HepG2 (cell line): ENCODE data around the gene UTRN. TPM values are rescaled to one million over a fixed set of nuclear protein-coding genes. Genes with fewer than 3 reads are reported as not detected.

Experiments used
- ATAC-seq: fragments of 200-7000 bp; cut with Tn5 transposase; 3 replicates; pipeline ENCODE4 v1.9.1; 2020; ENCODE audit warnings: mild to moderate bottlenecking, moderate library complexity
- BruUV-seq: library from RNA; stranded (reverse); fragments of 400-500 nt; replicated peaks from 2 replicates; lab custom pipeline; 2021; lab: Mats Ljungman, UMichigan
- CTCF ChIA-PET: fragments of 300-600 bp; formaldehyde crosslinking; extraction: SDS; loops from one replicate; lab custom pipeline; 2021; ENCODE audit warnings: low total read pairs, inconsistent platforms, low intra/inter-chr PET ratio; lab: Yijun Ruan, JAX
- POLR2A ChIA-PET: fragments of 350-600 bp; sonication (Branson Sonifier 250); formaldehyde crosslinking; loops from one replicate; lab custom pipeline; 2020; ENCODE audit warnings: antibody characterized with exemption, inconsistent platforms; lab: Yijun Ruan, JAX
- DNase-seq: peaks from one replicate; pipeline ENCODE4 v3.0.0-alpha.2; 2015; ENCODE audit warnings: low spot score
- FAIRE-seq: peaks from 3 replicates; lab custom pipeline; 2011; peaks lifted over from hg19 to GRCh38; lab: Jason Lieb, UNC
- H2AFZ ChIP-seq: one replicate; pipeline ENCODE4 v1.6.1; 2011; ENCODE audit warnings: low read length, inconsistent platforms
- H3K27ac ChIP-seq: fragments of 300-600 bp; 3 replicates; pipeline ENCODE4 v1.8.0; 2011; ENCODE audit warnings: mixed run types, mild to moderate bottlenecking, mixed read lengths, low read length, inconsistent platforms; ENCODE audit not compliant: insufficient read depth; ENCODE audit errors: extremely low read length
- H3K27me3 ChIP-seq, 2 experiments: fragments of 200-600 bp in 1 of 2; 2 replicates in 1 of 2; 3 replicates in 1 of 2; pipeline versions ENCODE4 v1.6.0 to v1.8.0; 2011; ENCODE audit warnings: low read length in 2 of 2, mild to moderate bottlenecking in 2 of 2, moderate library complexity in 2 of 2, inconsistent platforms in 1 of 2; ENCODE audit not compliant: insufficient read depth in 2 of 2, control insufficient read depth in 1 of 2
- H3K36me3 ChIP-seq, 2 experiments: fragments of 200-600 bp in 1 of 2; replicated peaks in 1 of 2; 2 replicates in 1 of 2; 3 replicates in 1 of 2; pipeline versions ENCODE4 v1.5.1 to v1.8.0; 2011; ENCODE audit warnings: low read length in 2 of 2, inconsistent platforms in 1 of 2; ENCODE audit not compliant: insufficient read depth in 2 of 2, control insufficient read depth in 1 of 2
- H3K4me1 ChIP-seq: 2 replicates; pipeline ENCODE4 v1.5.1; 2012; ENCODE audit warnings: low read length, inconsistent platforms; ENCODE audit not compliant: insufficient read depth
- H3K4me2 ChIP-seq: 2 replicates; pipeline ENCODE4 v1.6.0; 2011; ENCODE audit warnings: low read depth, low read length, inconsistent platforms
- H3K4me3 ChIP-seq, 3 experiments: fragments of 200-600 bp in 1 of 3; sonication (generic), shearing (Covaris generic) in 1 of 3; replicated peaks in 1 of 3; 2 replicates each; pipeline ENCODE4 v1.5.1; 2011 to 2016; ENCODE audit warnings: low read length in 3 of 3, inconsistent platforms in 2 of 3, low read depth in 2 of 3, mild to moderate bottlenecking in 2 of 3, control low read depth in 1 of 3, mixed read lengths in 1 of 3; ENCODE audit not compliant: insufficient read depth in 1 of 3
- H3K79me2 ChIP-seq: one replicate; pipeline ENCODE4 v1.6.1; 2011; ENCODE audit warnings: low read length, inconsistent platforms; ENCODE audit not compliant: insufficient read depth
- H3K9ac ChIP-seq: 2 replicates; pipeline ENCODE4 v1.6.0; 2011; ENCODE audit warnings: mild to moderate bottlenecking, low read depth, low read length, inconsistent platforms; ENCODE audit not compliant: insufficient read depth
- H3K9me3 ChIP-seq: 2 replicates; pipeline ENCODE4 v1.5.1; 2012; ENCODE audit warnings: mild to moderate bottlenecking, low read length
- H4K20me1 ChIP-seq: 2 replicates; pipeline ENCODE4 v1.6.0; 2011; ENCODE audit warnings: inconsistent platforms, mild to moderate bottlenecking, low read length, moderate library complexity; ENCODE audit not compliant: insufficient read depth
- CBX1 ChIP-seq: IDR thresholded peaks from one replicate; pipeline ENCODE4 v1.6.1; 2016; ENCODE audit warnings: antibody characterized with exemption, low read depth
- HDAC1 ChIP-seq: sonication (generic); formaldehyde crosslinking; IDR thresholded peaks from 2 replicates; pipeline ENCODE4 v1.5.1; 2020; ENCODE audit warnings: mild to moderate bottlenecking, missing genetic modification reagents
- PHF20 ChIP-seq: sonication (generic); formaldehyde crosslinking; IDR thresholded peaks from 2 replicates; pipeline ENCODE4 v1.5.0; 2020; ENCODE audit warnings: mild to moderate bottlenecking, missing genetic modification reagents
- PREB ChIP-seq: sonication (generic); formaldehyde crosslinking; IDR thresholded peaks from 2 replicates; pipeline ENCODE4 v1.4.0; 2020; ENCODE audit warnings: missing genetic modification reagents
- RBM22 ChIP-seq: fragments of 200-400 bp; formaldehyde crosslinking; optimal IDR thresholded peaks from 2 replicates; pipeline ENCODE3; 2017; ENCODE audit warnings: mild to moderate bottlenecking, low read length, moderate library complexity
- SRSF4 ChIP-seq: fragments of 200-400 bp; formaldehyde crosslinking; IDR thresholded peaks from one replicate; pipeline ENCODE4 v1.6.1; 2018; ENCODE audit warnings: mild to moderate bottlenecking, low read depth, low read length, moderate library complexity; ENCODE audit not compliant: poor library complexity, severe bottlenecking
- ZBTB14 ChIP-seq: sonication (generic); formaldehyde crosslinking; IDR thresholded peaks from 2 replicates; pipeline ENCODE4 v1.4.0; 2020; ENCODE audit warnings: missing genetic modification reagents
- ZBTB42 ChIP-seq: sonication (generic); formaldehyde crosslinking; IDR thresholded peaks from 2 replicates; pipeline ENCODE4 v1.5.0; 2020; ENCODE audit warnings: mild to moderate bottlenecking, missing genetic modification reagents
- ZFP91 ChIP-seq: sonication (generic); formaldehyde crosslinking; IDR thresholded peaks from 2 replicates; pipeline ENCODE4 v1.9.0; 2022; ENCODE audit warnings: missing genetic modification reagents, mild to moderate bottlenecking, borderline replicate concordance
- WGBS: methylation state at CpG from one replicate; pipeline ENCODE4 v1.1.6; 2017; ENCODE audit warnings: low lambda C conversion rate; 5-methylcytosine and 5-hydroxymethylcytosine counted together
- in situ Hi-C: cut with HindIII; loops from 2 replicates; pipeline ENCODE4 v1.10.0; 2017; ENCODE audit warnings: low pct_unique_long_range_greater_than_20kb; ENCODE audit not compliant: extremely low pct_ligation_motif_present
- intact Hi-C: fragments of 100-400 bp; cut with micrococcal nuclease; formaldehyde crosslinking; loops from one replicate; pipeline ENCODE4 v1.10.0; 2022; ENCODE audit not compliant: unreplicated experiment
- polyA plus RNA-seq, 8 experiments: library from polyadenylated mRNA; depleted of rRNA in 3 of 8; stranded (reverse) in 7 of 8; unstranded in 1 of 8; fragments of >200 nt; fragmentation: Illumina TruSeq in 4 of 8; extraction: Trizol in 4 of 8; gene quantifications; 2 replicates each; pipeline versions ENCODE4 v1.2.1 to v1.2.3, GENCODE V29; 2011 to 2016; ENCODE audit warnings: low read depth in 4 of 8, missing spikeins in 1 of 8, mixed read lengths in 1 of 8; ENCODE audit not compliant: insufficient read depth in 1 of 8
- total RNA-seq, 5 experiments: library from RNA; depleted of rRNA; stranded (reverse); fragments of >200 nt; fragmentation: Illumina TruSeq; extraction: Trizol; gene quantifications; 2 replicates each; pipeline ENCODE4 v1.2.3, GENCODE V29; 2016; ENCODE audit warnings: low read depth in 1 of 5

Gene UTRN
- total and polyA plus RNA-seq, 2 of the 13 experiments (the other 11 are each of a cell fraction or from before 2014, with no cell fraction given): 102 to 116 TPM

- no peaks in the 10 kb centered on the region for H3K4me1 ChIP-seq
- peaks cover 0 to 20% of the 10 kb centered on the region in 2 experiments; a peak in 2 of 5 replicates for H3K27me3 ChIP-seq
- no peak overlapping the region for H3K27ac ChIP-seq
- CTCF ChIA-PET: no interaction called here
- H3K79me2 ChIP-seq: no peaks in the 10 kb centered on the region
- H4K20me1 ChIP-seq: no peaks in the 10 kb centered on the region
- in situ Hi-C loops: no loop called here
- TF ChIP-seq ZBTB42 (CRISPR knock-in tag) (no peak), PHF20 (CRISPR knock-in tag) (no peak), ZFP91 (CRISPR knock-in tag) (no peak), HDAC1 (CRISPR knock-in tag) (no peak)
- TF ChIP-seq, all 625 proteins: peak for 0
- H3K9me3 ChIP-seq: peaks cover 20% of the 10 kb centered on the region
- H3K9ac ChIP-seq: no peak overlapping the region
- WGBS: 38% methylated on average over 2 of the region's 2 CpGs
- FAIRE-seq: no peak
- no peak for DNase-seq
- no TSS peak for BruUV-seq
- no peak overlapping the region for H3K4me2 ChIP-seq
- no peak overlapping the region for H3K4me3 ChIP-seq
- H2AFZ ChIP-seq: no peak overlapping the region
- ATAC-seq: no peak
- POLR2A ChIA-PET: no interaction called here
- no peaks in the 10 kb centered on the region for H3K36me3 ChIP-seq
- intact Hi-C loops: no loop called here
Measured at GRCh38 chr6:144248003-144248402, 37.1 kb upstream of the UTRN start.

- Histone ChIP-seq H4K20me1 (no peaks in the 10 kb centered on the region), H3K27me3 (peaks cover 0 to 20% of the 10 kb centered on the region in 2 experiments; a peak in 2 of 5 replicates), H3K4me2 (no peak overlapping the region), H3K9ac (no peak overlapping the region), H2AFZ (no peak overlapping the region), H3K9me3 (peaks cover 20% of the 10 kb centered on the region), H3K36me3 (no peaks in the 10 kb centered on the region), H3K79me2 (no peaks in the 10 kb centered on the region), H3K4me1 (no peaks in the 10 kb centered on the region), H3K4me3 (no peak overlapping the region), H3K27ac (no peak overlapping the region)
- no peak for FAIRE-seq
- BruUV-seq: no TSS peak
- ChIA-PET POLR2A (no interaction called here), CTCF (no interaction called here)
- in situ Hi-C loops: no loop called here
- TF ChIP-seq RBM22 (no peak), ZBTB14 (no peak), PREB (CRISPR knock-in tag) (no peak), CBX1 (no peak), SRSF4 (no peak)
- intact Hi-C loops: no loop called here
- no peak for DNase-seq
- ATAC-seq: no peak
- 43% methylated on average over 3 of the region's 3 CpGs for WGBS
Measured at GRCh38 chr6:144248476-144249301, 36.4 kb upstream of the UTRN start.
